PC-3 (cell line): ENCODE measurements around the gene NOC2L. TPM values are rescaled to one million over a fixed set of nuclear protein-coding genes. Genes with fewer than 3 reads are reported as not detected.

ENCODE experiments used
- ATAC-seq: fragments of 200-7000 bp; cut with Tn5 transposase; 2 replicates; pipeline ENCODE4 v1.9.1; 2020; ENCODE audit warnings: mild to moderate bottlenecking, moderate library complexity
- BruUV-seq: library from RNA; stranded (reverse); fragments of 400-500 nt; replicated peaks from 2 replicates; lab custom pipeline; 2021; lab: Mats Ljungman, UMichigan
- CTCF ChIA-PET: fragments of 300-600 bp; sonication (Branson Sonifier 250); formaldehyde crosslinking; loops from one replicate; lab custom pipeline; 2022; ENCODE audit warnings: antibody characterized with exemption; lab: Charles Lee
- POLR2A ChIA-PET: fragments of 300-600 bp; sonication (Branson Sonifier 250); formaldehyde crosslinking; loops from one replicate; lab custom pipeline; 2022; ENCODE audit warnings: antibody characterized with exemption; ENCODE audit not compliant: unreplicated experiment; lab: Charles Lee
- DNase-seq: peaks from one replicate; pipeline ENCODE4 v3.0.0-alpha.2; 2015
- H2AFZ ChIP-seq: fragments of 300-600 bp; sonication (generic); 2 replicates; pipeline ENCODE4 v1.6.0; 2016; ENCODE audit warnings: antibody characterized with exemption, low read length
- H3F3A ChIP-seq: fragments of 300-600 bp; sonication (generic); one replicate; pipeline ENCODE4 v1.6.0; 2017; ENCODE audit warnings: antibody characterized with exemption, low read length, control low read depth, mild to moderate bottlenecking; ENCODE audit not compliant: unreplicated experiment
- H3K27ac ChIP-seq: fragments of 300-600 bp; sonication (generic); 2 replicates; pipeline ENCODE4 v1.5.1; 2016; ENCODE audit warnings: mild to moderate bottlenecking, low read length
- H3K27me3 ChIP-seq: fragments of 300-600 bp; sonication (generic); 2 replicates; pipeline ENCODE4 v1.6.1; 2016; ENCODE audit warnings: low read length, mixed read lengths
- H3K36me3 ChIP-seq: fragments of 300-600 bp; sonication (generic); 2 replicates; pipeline ENCODE4 v1.6.1; 2016; ENCODE audit warnings: low read depth, mixed run types, low read length, mixed read lengths
- H3K4me1 ChIP-seq: fragments of 300-600 bp; sonication (generic); 2 replicates; pipeline ENCODE4 v1.5.1; 2016; ENCODE audit warnings: low read length; ENCODE audit not compliant: insufficient read depth
- H3K4me2 ChIP-seq: fragments of 300-600 bp; sonication (generic); 2 replicates; pipeline ENCODE4 v1.6.0; 2016; ENCODE audit warnings: low read length
- H3K4me3 ChIP-seq: fragments of 300-600 bp; sonication (generic); 2 replicates; pipeline ENCODE4 v1.5.1; 2016; ENCODE audit warnings: mild to moderate bottlenecking, low read length, mixed read lengths
- H3K79me2 ChIP-seq: fragments of 300-600 bp; sonication (generic); 2 replicates; pipeline ENCODE4 v1.6.1; 2017; ENCODE audit warnings: low read length, mixed read lengths
- H3K9ac ChIP-seq: fragments of 300-600 bp; sonication (generic); 2 replicates; pipeline ENCODE4 v1.6.0; 2016; ENCODE audit warnings: mild to moderate bottlenecking, low read length
- H3K9me2 ChIP-seq: fragments of 300-600 bp; sonication (generic); replicated peaks from 2 replicates; pipeline ENCODE4 v1.6.1; 2016; ENCODE audit warnings: mixed run types, low read length, mixed read lengths
- H3K9me3 ChIP-seq: fragments of 300-600 bp; sonication (generic); 2 replicates; pipeline ENCODE4 v1.6.1; 2016; ENCODE audit warnings: low read length, mixed read lengths
- H4K20me1 ChIP-seq: fragments of 300-600 bp; sonication (generic); 2 replicates; pipeline ENCODE4 v1.6.1; 2016; ENCODE audit warnings: low read length, mixed read lengths
- CTCF ChIP-seq: fragments of 300-600 bp; sonication (generic); conservative IDR thresholded peaks from 2 replicates; pipeline ENCODE4 v1.5.1; 2017; ENCODE audit warnings: antibody characterized with exemption, low read depth, mild to moderate bottlenecking, low read length
- EZH2 ChIP-seq: fragments of 300-600 bp; sonication (generic); IDR thresholded peaks from one replicate; pipeline ENCODE4 v1.6.1; 2017; ENCODE audit warnings: antibody characterized with exemption, mild to moderate bottlenecking, low read length; ENCODE audit not compliant: unreplicated experiment
- EZH2phosphoT487 ChIP-seq: fragments of 300-600 bp; sonication (generic); IDR thresholded peaks from 2 replicates; pipeline ENCODE4 v1.6.1; 2018; ENCODE audit warnings: mild to moderate bottlenecking, antibody characterized with exemption, low read length, borderline replicate concordance
- intact Hi-C: fragments of 100-400 bp; cut with micrococcal nuclease; formaldehyde crosslinking; loops from 2 replicates; pipeline ENCODE4 v1.9.0; 2023
- total RNA-seq: library from RNA; depleted of rRNA; stranded (reverse); fragments of >200 nt; gene quantifications from 2 replicates; pipeline ENCODE4 v1.2.3, GENCODE V29; 2014

Gene NOC2L
- total RNA-seq, 1 experiment from 2014 or later = 262 TPM

GRCh38 chr1:972726-973458, 13.8 kb upstream of the NOC2L start:
- no TSS peak for BruUV-seq
- H3K9me3 ChIP-seq = no peaks in the 10 kb centered on the region
- intact Hi-C loops = no loop called here
- peaks cover 18% of the 10 kb centered on the region for H3K4me1 ChIP-seq
- CTCF ChIA-PET = no interaction called here
- H3K4me3 ChIP-seq = no peak overlapping the region
- H3K36me3 ChIP-seq = no peaks in the 10 kb centered on the region
- POLR2A ChIA-PET = no interaction called here
- no peaks in the 10 kb centered on the region for H3K9me2 ChIP-seq
- H3F3A ChIP-seq = no peaks in the 10 kb centered on the region
- DNase-seq (no peak), ATAC-seq (no peak)
- H3K27me3 ChIP-seq = no peaks in the 10 kb centered on the region
- H2AFZ ChIP-seq = no peak overlapping the region
- H3K27ac ChIP-seq = no peak overlapping the region
- peaks cover 5% of the 10 kb centered on the region for H3K79me2 ChIP-seq
- H4K20me1 ChIP-seq = no peaks in the 10 kb centered on the region
- H3K9ac ChIP-seq = no peak overlapping the region
- H3K4me2 ChIP-seq = no peak overlapping the region
- TF ChIP-seq EZH2phosphoT487 = no peak
- TF ChIP-seq EZH2 = no peak
- TF ChIP-seq CTCF = no peak

- Histone ChIP-seq H3K4me1 (peaks cover 28% of the 10 kb centered on the region), H3K79me2 (peaks cover 15% of the 10 kb centered on the region), H3K27ac (no peak overlapping the region), H3K36me3 (no peaks in the 10 kb centered on the region), H3K9me2 (no peaks in the 10 kb centered on the region), H3K4me2 (no peak overlapping the region), H2AFZ (no peak overlapping the region), H3K27me3 (no peaks in the 10 kb centered on the region), H4K20me1 (no peaks in the 10 kb centered on the region), H3K9me3 (no peaks in the 10 kb centered on the region), H3K4me3 (no peak overlapping the region), H3K9ac (no peak overlapping the region), H3F3A (no peaks in the 10 kb centered on the region)
- ChIA-PET CTCF (no interaction called here), POLR2A (no interaction called here)
- ATAC-seq = no peak
- intact Hi-C loops = no loop called here
- no TSS peak for BruUV-seq
- no peak for DNase-seq
- TF ChIP-seq CTCF (no peak), EZH2phosphoT487 (no peak), EZH2 (no peak)
Observed at GRCh38 chr1:971751-972506, 12.9 kb upstream of the NOC2L start.
